ENCODE data around the gene CIAPIN1. TPM values are rescaled to one million over a fixed set of nuclear protein-coding genes. Genes with fewer than 3 reads are reported as not detected.

CIAPIN1 gene
- total and polyA plus RNA-seq, 7 donors, result 31.8 to 78.3 (median 59.7) TPM

DNA sequence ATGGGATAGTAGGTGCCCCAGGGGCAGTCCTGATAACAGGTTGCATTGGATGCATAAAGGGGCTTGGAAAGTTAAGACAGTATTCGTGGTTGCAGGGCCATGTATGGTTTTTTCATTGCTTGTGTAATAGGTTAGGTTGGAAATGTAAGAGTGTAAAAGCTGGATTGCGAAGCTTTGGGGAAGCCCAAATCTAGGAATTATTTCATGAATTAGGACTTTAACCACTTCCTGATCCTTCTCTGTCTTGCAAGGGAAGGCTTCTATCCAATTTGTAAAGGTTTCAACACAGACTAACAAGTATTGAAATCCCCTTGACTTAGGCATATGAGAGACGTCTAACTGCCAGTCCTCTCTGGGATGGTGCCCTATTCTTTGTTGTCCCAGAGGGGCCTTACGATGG is 50.4 kb downstream of the CIAPIN1 start:
- Histone ChIP-seq H3K9me3 (no peaks in the 10 kb centered on the region), H3K4me1 (no peaks in the 10 kb centered on the region), H3K27ac (no peak overlapping the region), H3K4me3 (no peak overlapping the region), H3K36me3 (ENCODE audit: insufficient read depth in 1 of 2, low read depth in 1 of 2) (no peaks in the 10 kb centered on the region), H3K27me3 (ENCODE audit: insufficient read depth in 3 of 3, low read length in 2 of 3) (no peaks in the 10 kb centered on the region)
- intact Hi-C loops (cut with DNase I), result no loop called here
- no peak for ATAC-seq
- DNase-seq, result no peak
- WGBS, 3 donors, result 50 to 64% (median 57%) methylated on average over 4 of the region's 4 CpGs
- no peak for TF ChIP-seq CTCF (IDR thresholded peaks at IDR 0.05)

DNA sequence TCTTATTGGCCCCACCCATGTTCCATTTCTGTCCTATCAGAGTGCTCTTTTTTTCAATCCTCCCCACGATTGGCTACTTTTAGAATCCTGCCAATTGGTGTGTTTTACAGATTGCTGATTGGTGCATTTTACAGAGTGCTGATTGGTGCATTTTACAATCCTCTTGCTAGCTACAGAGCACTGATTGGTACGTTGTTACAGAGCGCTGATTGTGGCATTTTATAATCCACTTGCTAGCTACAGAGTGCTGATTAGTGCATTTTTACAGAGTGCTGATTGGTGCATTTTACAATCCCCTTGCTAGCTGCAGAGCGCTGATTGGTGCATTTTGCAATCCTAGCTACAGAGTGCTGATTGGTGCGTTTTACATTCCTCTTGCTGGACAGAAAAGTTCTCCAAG is 52.2 kb downstream of the CIAPIN1 start:
- intact Hi-C loops (cut with DNase I), result no loop called here
- H3K27ac ChIP-seq, result no peak overlapping the region

GRCh38 chr16:57394444-57394843 is 52.7 kb downstream of the CIAPIN1 start:
- peak in 1 of 2 donors; percentile 53 for DNase-seq
- intact Hi-C loops (cut with DNase I), result no loop called here

More for the DNA sequence above, 52.2 kb downstream of the CIAPIN1 start:
- DNase-seq (no peak), ATAC-seq (no peak)
- no peak for TF ChIP-seq CTCF (IDR thresholded peaks at IDR 0.05)
- no peaks in the 10 kb centered on the region for H3K4me1 ChIP-seq
- no peaks in the 10 kb centered on the region for H3K36me3 ChIP-seq (ENCODE audit: insufficient read depth in 1 of 2, low read depth in 1 of 2)
- WGBS, 3 donors, result 88 to 92% (median 91%) methylated on average over 5 of the region's 5 CpGs
- H3K27me3 ChIP-seq (ENCODE audit: insufficient read depth in 3 of 3, low read length in 2 of 3), result no peaks in the 10 kb centered on the region
- no peaks in the 10 kb centered on the region for H3K9me3 ChIP-seq
- no peak overlapping the region for H3K4me3 ChIP-seq

GRCh38 chr16:57392694-57393093 is 54.5 kb downstream of the CIAPIN1 start:
- Histone ChIP-seq H3K4me1 (no peaks in the 10 kb centered on the region), H3K27me3 (ENCODE audit: insufficient read depth in 3 of 3, low read length in 2 of 3) (no peaks in the 10 kb centered on the region), H3K4me3 (no peak overlapping the region), H3K36me3 (ENCODE audit: insufficient read depth in 1 of 2, low read depth in 1 of 2) (no peaks in the 10 kb centered on the region), H3K9me3 (no peaks in the 10 kb centered on the region), H3K27ac (no peak overlapping the region)
- ATAC-seq (no peak), DNase-seq (no peak)
- intact Hi-C loops (cut with DNase I), result no loop called here
- TF ChIP-seq CTCF (IDR thresholded peaks at IDR 0.05), result no peak
- WGBS, 3 donors, result 55 to 79% (median 73%) methylated on average over 1 of the region's 1 CpG

More at GRCh38 chr16:57394444-57394843, 52.7 kb downstream of the CIAPIN1 start:
- TF ChIP-seq CTCF (IDR thresholded peaks at IDR 0.05), result no peak
- Histone ChIP-seq H3K4me3 (no peak overlapping the region), H3K27ac (no peak overlapping the region), H3K4me1 (no peaks in the 10 kb centered on the region), H3K9me3 (no peaks in the 10 kb centered on the region), H3K36me3 (ENCODE audit: insufficient read depth in 1 of 2, low read depth in 1 of 2) (no peaks in the 10 kb centered on the region), H3K27me3 (ENCODE audit: insufficient read depth in 3 of 3, low read length in 2 of 3) (no peaks in the 10 kb centered on the region)
- WGBS, 3 donors, result 50 to 58% (median 53%) methylated on average over 7 of the region's 7 CpGs
- ATAC-seq, result no peak

DNA sequence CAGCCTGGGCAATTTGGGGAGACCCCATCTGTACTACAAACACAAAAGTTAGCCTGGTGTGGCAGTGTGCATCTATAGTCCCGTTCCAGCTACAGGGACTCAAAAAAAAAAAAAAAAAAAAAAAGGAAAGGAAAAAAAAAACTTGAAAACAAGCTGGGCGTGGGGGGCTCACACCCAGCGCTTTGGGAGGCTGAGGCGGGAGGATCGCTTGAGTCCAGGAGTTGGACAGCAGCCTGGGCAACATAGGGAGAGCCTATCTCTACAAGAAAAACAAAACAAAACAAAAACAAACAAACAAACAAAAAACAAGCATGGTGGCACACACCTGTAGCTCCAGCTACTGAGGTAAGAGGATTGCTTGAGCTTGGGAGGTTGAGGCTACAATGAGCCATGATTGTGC is 55.5 kb downstream of the CIAPIN1 start:
- TF ChIP-seq CTCF (IDR thresholded peaks at IDR 0.05), result no peak
- intact Hi-C loops (cut with DNase I), result no loop called here
- ATAC-seq (no peak), DNase-seq (no peak)
- H3K9me3 ChIP-seq, result no peaks in the 10 kb centered on the region
- no peaks in the 10 kb centered on the region for H3K36me3 ChIP-seq (ENCODE audit: insufficient read depth in 1 of 2, low read depth in 1 of 2)
- no peaks in the 10 kb centered on the region for H3K4me1 ChIP-seq
- no peak overlapping the region for H3K27ac ChIP-seq
- no peaks in the 10 kb centered on the region for H3K27me3 ChIP-seq (ENCODE audit: insufficient read depth in 3 of 3, low read length in 2 of 3)
- no peak overlapping the region for H3K4me3 ChIP-seq
- WGBS, 3 donors, result 65 to 75% (median 71%) methylated on average over 5 of the region's 5 CpGs

All from psoas muscle (tissue), 8 donors.